GM19239 (cell line): ENCODE measurements around the gene DTX3.
"Not testable (repeated sequence)": the region's sequence is repeated elsewhere in the genome, so short reads cannot be mapped to it uniquely, and the experiment has no call there.

Source experiments
- DNase-seq: peaks from one replicate; pipeline ENCODE4 v3.0.0; 2011; ENCODE audit warnings: low spot score; ENCODE audit not compliant: insufficient read length
- FAIRE-seq: peaks from 2 replicates; lab custom pipeline; 2011; peaks lifted over from hg19 to GRCh38; lab: Jason Lieb, UNC

DTX3 gene

GRCh38 chr12:57604454-57604991 lies at the start of gene DTX3:
TSS of gene DTX3 (plus strand) at chr12:57604824. CDS start at chr12:57606518, 1,694 bp downstream.
- FAIRE-seq (peak; percentile 48), DNase-seq (no peak)

- DNase-seq (no peak), FAIRE-seq (no peak)
Observed at GRCh38 chr12:57554897-57555296, 49.7 kb upstream of the DTX3 start.

DNA sequence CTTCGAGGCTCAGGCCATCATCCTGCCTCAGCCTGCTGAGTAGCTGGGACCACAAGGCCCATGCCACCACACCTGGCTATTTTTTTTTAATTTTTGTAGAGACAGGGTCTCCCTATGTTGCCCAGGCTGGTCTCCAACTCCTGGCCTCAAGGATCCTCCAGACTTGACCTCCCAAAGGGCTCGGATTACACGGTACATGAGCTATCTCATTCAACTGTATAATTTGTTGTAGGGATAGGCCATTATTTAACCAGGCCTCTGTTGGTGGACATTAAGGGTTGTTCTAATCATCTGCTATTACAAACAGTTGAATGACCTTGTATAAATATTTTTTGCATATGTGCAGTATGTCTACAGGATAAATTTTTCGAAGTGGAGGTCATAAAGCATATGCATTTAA lies 45.8 kb upstream of the DTX3 start:
- no peak for FAIRE-seq

GRCh38 chr12:57560516-57560915 lies 44.1 kb upstream of the DTX3 start:
- DNase-seq (no peak), FAIRE-seq (no peak)

More for the DNA sequence above, 45.8 kb upstream of the DTX3 start:
- DNase-seq = no peak

GRCh38 chr12:57561117-57561516 lies 43.5 kb upstream of the DTX3 start:
- not testable (repeated sequence) for FAIRE-seq, DNase-seq

- FAIRE-seq (no peak), DNase-seq (no peak)
Observed at GRCh38 chr12:57563358-57563757, 41.3 kb upstream of the DTX3 start.

DNA sequence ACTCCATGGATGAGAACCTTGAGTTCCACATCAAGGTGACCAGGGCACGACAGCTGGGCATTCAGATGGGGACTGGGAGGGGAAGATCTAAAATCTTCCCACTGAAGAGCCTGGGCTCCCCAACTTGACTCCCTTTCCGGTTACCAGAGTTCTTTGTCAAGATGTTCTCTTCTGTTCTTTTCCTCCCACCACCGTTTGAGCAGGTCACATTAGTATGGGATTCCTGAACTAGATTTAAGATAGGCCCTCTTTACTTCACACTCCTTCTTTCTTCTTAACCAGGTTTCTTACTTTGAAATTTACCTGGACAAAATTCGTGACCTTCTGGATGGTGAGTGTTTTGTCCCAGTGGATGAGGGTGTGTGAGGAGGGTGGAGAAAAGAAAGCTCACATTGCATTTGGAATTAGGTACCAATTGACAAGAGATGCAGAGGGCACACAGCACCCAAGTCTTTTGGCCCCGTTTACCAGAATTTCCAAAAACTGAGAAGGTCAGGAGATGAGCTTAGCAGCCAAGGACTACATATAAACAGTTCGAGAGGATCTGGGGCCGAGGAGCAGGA lies 40.4 kb upstream of the DTX3 start:
- FAIRE-seq (no peak), DNase-seq (no peak)

- no peak for FAIRE-seq
- no peak for DNase-seq
Observed at GRCh38 chr12:57568838-57569237, 35.8 kb upstream of the DTX3 start.

DNA sequence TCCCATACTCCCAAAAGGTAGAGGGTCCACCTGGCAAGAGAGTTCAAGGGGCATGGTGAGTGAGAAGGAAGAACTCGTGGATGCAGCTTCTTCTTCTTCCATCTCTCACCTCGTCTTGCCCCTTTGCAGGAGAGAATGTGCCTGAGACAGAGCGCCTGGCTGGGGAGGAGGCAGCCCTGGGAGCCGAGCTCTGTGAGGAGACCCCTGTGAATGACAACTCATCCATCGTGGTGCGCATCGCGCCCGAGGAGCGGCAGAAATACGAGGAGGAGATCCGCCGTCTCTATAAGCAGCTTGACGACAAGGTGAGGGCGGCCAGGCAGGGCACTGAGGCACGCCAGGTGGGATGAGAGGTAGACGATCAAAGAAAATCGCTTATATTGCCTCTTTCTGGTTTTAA lies 34.8 kb upstream of the DTX3 start:
- FAIRE-seq = no peak
- no peak for DNase-seq

DNA sequence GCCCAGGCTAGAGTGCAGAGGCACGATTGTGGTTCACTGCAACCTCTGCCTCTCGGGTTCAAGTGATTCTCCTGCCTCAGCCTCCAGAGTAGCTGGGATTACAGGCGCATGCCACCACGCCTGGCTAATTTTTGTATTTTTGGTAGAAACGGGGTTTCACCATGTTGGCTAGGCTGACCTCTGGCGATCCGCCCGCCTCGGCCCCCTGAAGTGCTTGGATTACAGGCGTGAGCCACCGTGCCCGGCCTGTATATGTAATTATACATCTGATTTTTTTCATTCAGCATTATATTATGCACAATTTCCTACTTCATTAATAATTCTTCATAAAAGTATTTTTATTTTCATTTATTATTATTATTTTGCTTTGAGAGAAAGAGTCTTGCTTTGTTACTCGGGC lies 34.2 kb upstream of the DTX3 start:
- not testable (repeated sequence) for FAIRE-seq, DNase-seq

DNA sequence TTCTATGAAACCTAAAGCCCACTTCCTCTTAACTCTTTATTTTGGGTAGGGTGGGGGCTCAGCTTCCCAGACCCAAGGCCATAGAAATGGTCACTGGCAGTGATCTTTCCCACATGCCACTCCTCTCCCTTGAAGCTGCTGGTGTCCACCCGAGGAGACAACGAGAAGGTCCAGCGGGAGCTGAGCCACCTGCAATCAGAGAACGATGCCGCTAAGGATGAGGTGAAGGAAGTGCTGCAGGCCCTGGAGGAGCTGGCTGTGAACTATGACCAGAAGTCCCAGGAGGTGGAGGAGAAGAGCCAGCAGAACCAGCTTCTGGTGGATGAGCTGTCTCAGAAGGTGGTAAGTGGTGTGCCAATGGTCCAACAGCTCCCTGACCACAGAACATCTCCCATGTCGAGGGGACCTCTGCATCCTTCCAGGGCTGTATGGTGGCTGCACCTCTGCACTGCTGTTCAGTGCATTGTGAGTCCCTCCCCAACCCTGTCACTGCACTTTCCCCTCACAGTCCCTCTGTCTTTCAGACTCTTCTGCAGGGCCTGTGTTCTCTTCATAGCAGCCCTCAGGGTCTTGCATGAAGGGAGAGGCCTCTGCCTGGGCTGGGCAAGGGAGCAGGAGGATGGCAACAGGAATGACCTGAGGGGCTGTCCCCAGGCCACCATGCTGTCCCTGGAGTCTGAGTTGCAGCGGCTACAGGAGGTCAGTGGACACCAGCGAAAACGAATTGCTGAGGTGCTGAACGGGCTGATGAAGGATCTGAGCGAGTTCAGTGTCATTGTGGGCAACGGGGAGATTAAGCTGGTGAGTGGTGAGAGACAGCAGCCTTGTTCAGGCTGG lies 32.5 kb upstream of the DTX3 start:
- FAIRE-seq (no peak), DNase-seq (no peak)

- no peak for DNase-seq
- no peak for FAIRE-seq
Observed at GRCh38 chr12:57574795-57575194, 29.8 kb upstream of the DTX3 start.

GRCh38 chr12:57575771-57576612 lies 28.6 kb upstream of the DTX3 start:
- DNase-seq (no peak), FAIRE-seq (no peak)

- no peak for DNase-seq
- no peak for FAIRE-seq
Observed at GRCh38 chr12:57576613-57577160, 27.9 kb upstream of the DTX3 start.

- DNase-seq (no peak), FAIRE-seq (no peak)
Observed at GRCh38 chr12:57577981-57578758, 26.5 kb upstream of the DTX3 start.

GRCh38 chr12:57579011-57579410 lies 25.6 kb upstream of the DTX3 start:
- DNase-seq = no peak
- no peak for FAIRE-seq

- DNase-seq (no peak), FAIRE-seq (no peak)
Observed at GRCh38 chr12:57579677-57580465, 24.8 kb upstream of the DTX3 start.

DNA sequence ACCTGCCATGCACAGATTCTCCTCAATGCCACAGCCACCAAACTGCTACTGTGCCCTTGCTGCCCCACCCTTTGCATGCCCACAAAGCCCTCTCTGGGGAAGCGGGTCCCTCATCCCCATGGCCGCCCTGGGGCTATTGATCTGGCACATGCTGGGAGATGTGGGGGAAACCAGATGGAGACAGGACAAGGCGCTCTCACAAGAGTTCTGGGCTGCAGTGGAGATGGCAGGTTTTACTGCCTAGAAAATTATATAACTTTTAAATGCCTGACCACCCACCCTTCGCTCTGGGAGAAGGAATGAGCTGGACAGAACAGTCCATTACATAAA lies 24.2 kb upstream of the DTX3 start:
- no peak for DNase-seq
- FAIRE-seq = no peak

- DNase-seq = no peak
- no peak for FAIRE-seq
Observed at GRCh38 chr12:57581802-57582201, 22.8 kb upstream of the DTX3 start.
